22Rv1 (cell line): ENCODE measurements around the gene RAI2.

Source experiments
- ZFX ChIP-seq: fragments of 450-650 bp; IDR thresholded peaks from 2 replicates; pipeline ENCODE4 v1.6.1; 2017; ENCODE audit warnings: antibody characterized with exemption, borderline replicate concordance
- TF ChIP-seq, protein P1 (sequence below): fragments of 450-650 bp; IDR thresholded peaks from 2 replicates; pipeline ENCODE4 v1.5.1; 2017; ENCODE audit warnings: mild to moderate bottlenecking

DNA sequence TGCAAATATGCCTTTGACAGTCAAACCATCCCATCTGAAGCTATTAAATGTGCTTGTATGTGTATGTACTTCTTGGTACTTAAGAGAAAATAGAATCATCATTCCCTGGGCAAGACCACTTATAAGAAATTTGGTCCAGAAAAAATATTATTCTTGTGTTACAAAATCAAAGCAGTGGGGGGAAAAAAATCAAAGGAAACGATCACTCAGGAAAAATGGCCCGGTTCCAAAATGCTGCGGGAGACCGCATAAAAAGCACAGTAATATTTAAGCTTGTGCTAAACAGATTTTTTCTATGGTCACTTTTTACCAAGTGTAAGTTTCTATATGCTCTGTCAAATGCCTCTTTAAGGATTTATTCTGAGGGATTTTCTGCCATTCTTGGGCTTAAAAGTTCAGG, 36.1 kb downstream of the RAI2 start:
- TF ChIP-seq, protein P1, sequence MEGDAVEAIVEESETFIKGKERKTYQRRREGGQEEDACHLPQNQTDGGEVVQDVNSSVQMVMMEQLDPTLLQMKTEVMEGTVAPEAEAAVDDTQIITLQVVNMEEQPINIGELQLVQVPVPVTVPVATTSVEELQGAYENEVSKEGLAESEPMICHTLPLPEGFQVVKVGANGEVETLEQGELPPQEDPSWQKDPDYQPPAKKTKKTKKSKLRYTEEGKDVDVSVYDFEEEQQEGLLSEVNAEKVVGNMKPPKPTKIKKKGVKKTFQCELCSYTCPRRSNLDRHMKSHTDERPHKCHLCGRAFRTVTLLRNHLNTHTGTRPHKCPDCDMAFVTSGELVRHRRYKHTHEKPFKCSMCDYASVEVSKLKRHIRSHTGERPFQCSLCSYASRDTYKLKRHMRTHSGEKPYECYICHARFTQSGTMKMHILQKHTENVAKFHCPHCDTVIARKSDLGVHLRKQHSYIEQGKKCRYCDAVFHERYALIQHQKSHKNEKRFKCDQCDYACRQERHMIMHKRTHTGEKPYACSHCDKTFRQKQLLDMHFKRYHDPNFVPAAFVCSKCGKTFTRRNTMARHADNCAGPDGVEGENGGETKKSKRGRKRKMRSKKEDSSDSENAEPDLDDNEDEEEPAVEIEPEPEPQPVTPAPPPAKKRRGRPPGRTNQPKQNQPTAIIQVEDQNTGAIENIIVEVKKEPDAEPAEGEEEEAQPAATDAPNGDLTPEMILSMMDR = no peak
- no peak for TF ChIP-seq ZFX
